Measurements from ENCODE around the gene MIA.
"Not testable (repeated sequence)": the region's sequence is repeated elsewhere in the genome, so short reads cannot be mapped to it uniquely, and the experiment has no call there.

DNA sequence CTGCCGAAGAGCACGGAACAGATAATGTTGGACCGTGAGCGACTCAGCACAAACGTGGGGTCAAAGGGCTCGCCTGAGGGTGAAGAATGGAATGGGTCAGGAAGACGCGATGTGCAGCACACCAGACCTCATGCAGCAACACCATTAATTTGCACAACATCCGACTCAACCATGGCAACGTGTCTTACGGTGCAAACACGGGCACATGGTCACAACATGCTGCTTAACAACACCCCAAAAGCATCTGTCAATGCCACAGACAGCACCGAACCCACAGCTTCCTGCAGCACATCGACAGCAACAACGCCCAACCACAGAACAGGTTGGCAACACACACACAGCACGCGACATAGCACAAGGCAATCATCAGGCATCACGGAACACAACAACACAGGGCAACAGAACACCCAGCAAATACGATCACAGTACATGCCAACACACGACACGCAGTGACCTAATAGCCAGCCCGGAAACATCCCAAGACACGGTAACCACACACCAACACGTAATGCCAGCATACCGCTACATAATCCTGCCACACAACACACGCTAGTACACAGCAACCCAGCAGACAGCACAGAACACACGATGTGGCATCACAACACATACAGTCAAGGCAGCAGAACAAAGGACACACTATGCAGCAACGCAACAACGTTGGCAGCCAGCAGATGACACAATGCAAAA is 51.5 kb downstream of the MIA start:
- TF ChIP-seq POLR2A (IDR thresholded peaks at IDR 0.05), result not testable (repeated sequence)
- TF ChIP-seq, protein P1, sequence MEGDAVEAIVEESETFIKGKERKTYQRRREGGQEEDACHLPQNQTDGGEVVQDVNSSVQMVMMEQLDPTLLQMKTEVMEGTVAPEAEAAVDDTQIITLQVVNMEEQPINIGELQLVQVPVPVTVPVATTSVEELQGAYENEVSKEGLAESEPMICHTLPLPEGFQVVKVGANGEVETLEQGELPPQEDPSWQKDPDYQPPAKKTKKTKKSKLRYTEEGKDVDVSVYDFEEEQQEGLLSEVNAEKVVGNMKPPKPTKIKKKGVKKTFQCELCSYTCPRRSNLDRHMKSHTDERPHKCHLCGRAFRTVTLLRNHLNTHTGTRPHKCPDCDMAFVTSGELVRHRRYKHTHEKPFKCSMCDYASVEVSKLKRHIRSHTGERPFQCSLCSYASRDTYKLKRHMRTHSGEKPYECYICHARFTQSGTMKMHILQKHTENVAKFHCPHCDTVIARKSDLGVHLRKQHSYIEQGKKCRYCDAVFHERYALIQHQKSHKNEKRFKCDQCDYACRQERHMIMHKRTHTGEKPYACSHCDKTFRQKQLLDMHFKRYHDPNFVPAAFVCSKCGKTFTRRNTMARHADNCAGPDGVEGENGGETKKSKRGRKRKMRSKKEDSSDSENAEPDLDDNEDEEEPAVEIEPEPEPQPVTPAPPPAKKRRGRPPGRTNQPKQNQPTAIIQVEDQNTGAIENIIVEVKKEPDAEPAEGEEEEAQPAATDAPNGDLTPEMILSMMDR (IDR thresholded peaks at IDR 0.05), result not testable (repeated sequence)

All from lower leg skin (tissue), 3 donors.